NCI-H446 (cell line): ENCODE measurements around the gene HFE.
"Not testable (repeated sequence)": the region's sequence is repeated elsewhere in the genome, so short reads cannot be mapped to it uniquely, and the experiment has no call there.

Experiments
- DNase-seq, 2 experiments: peaks; one replicate each; lab custom pipeline; 2025; lab: John Stamatoyannopoulos, UW

HFE gene

DNA sequence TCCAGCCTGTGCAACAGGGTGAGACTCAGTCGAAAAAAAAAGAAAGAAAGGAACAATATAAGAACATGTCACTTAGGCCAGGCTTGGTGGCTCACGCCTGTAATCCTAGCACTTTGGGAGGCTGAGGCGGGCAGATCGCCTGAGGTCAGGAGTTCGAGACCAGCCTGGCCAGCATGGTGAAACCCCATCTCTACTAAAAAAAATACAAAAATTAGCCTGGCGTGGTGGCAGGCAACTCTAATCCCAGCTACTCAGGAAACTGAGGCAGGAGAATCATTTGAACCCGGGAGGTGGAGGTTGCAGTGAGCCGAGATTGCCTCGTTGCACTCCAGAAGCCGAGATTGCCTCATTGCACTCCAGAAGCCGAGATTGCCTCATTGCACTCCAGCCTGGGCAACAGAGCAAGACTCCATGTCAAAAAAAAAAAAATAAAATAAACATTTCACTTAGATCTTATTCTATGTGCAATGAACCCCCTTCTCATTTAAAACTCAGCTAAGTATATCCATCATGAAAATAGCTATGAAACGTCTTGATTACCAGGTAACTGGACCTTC is 28.7 kb upstream of the HFE start:
- DNase-seq, result not testable (repeated sequence)

- DNase-seq, result no peak
These were observed 27.3 kb upstream of the HFE start for GRCh38 chr6:26059941-26060340.

DNA sequence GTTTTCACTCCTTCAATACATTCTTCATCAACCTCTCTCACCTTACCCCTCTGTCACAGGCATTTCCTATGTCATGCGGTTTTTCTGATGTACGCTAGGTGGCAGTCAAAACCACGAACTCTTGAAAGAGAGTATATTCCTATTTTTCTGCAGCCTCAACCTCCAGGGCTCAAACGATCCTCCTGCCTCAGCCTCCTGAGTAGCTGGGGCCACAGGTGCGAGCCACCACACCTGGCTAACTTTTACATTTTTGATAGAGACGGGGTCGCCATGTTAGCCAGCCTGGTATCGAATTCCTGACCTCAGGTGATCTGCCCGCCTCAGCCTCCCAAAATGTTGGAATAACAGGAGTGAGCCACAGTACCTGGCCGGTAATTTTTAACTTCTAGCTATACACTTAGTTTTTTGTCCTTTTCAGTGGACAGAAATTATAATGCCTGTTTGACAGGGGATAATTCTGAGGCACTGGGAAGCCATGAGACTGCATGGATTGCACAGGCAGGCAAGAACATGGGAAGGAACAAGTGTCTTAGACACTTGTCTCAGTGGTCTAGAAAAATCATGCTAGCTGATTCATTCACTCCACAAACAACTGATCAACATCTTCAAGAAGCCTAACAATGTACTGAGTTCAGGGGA is 22.5 kb upstream of the HFE start:
- peak in 1 of 2 experiments; percentile 58 for DNase-seq

DNA sequence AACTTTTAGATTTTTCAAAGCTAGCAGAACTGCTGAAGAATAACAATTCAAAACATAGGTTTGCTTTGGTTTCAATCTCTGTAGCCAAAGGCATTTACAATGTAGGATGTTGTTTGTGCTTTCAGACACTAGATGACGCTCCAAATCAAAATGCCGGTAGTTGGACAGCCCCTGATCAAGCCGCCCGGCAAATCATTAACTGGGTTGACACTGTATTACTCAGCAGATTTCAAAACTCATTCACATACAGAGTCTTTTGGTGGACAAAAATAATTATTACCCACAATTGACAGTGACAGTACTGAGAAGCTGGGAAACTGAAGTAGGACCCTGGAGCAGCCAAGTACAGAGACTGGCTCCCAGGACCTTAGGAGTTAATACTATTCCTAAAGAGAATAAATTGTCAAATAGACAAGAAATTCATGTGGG is 21.3 kb upstream of the HFE start:
- peak; percentile 76 to 85 for DNase-seq

GRCh38 chr6:26067367-26067766 is 19.9 kb upstream of the HFE start:
- no peak for DNase-seq

- no peak for DNase-seq
These were observed 19.2 kb upstream of the HFE start for GRCh38 chr6:26068036-26068435.

DNA sequence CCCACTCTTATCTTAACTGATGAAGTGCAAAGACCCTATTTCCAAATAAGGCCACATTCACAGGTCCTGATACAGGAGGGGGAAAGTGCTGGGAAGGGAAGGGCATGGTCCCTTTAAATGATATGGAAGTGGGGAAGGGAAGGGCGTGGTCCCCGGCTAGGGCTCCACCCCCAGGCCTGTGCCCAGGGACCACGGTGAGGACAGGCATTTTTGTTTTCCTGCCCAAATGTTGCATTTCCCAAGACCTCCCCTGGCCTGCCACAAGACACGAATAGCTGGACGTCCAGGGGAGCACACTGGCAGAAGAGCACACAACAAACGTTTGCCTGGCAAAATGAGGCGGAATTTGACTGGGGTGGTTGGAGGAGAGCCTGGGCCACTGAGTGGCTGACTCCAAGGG is 16.1 kb upstream of the HFE start:
- peak in 1 of 2 experiments; percentile 4 for DNase-seq

DNA sequence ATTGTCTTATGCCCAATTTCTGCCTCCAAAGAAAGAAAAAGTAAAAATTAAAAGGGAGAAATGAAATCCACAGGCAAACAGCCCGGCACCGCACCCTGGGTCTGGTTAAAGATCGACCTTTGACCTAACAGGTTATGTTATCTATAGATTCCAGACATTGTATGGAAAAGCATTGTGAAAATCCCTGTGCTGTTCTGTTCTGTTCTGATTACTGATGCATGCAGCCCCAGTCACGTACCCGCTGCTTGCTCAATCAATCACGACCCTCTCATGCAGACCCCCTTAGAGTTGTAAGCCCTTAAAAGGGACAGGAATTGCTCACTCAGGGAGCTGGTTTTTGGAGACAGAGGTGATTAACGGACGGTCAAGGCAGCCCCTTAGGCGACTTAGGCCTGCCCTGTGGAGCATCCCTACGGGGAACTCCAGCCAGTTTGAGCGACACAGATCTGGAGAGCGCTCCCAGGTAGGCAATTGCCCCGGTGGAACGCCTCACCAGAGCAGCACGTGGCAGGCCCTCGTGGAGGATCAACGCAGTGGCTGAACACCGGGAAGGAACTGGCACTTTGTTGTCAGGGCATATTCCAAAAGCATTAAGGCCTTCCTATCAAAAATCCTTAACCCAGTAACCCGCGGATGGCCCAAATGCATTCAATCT is 12.0 kb upstream of the HFE start:
- no peak for DNase-seq

DNA sequence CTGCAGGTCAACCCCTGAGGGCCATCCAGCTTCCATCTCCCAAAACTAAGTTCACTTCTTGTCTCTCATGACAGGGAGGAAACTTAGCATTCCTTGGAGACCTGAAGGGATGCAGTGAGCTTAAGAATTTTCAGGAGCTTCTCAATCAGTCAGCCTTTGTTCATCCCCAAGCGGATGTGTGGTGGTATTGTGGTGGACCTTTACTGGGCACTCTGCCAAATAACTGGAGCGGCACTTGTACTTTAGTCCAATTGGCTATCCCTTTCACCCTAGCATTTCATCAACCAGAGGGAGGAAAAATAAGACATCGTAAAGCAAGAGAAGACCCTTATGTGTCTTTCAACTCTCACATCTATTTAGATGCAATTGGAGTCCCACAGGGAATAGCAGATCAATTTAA is 9.2 kb upstream of the HFE start:
- DNase-seq, result not testable (repeated sequence)

GRCh38 chr6:26081096-26081495 is 6.1 kb upstream of the HFE start:
- not testable (repeated sequence) for DNase-seq

- no peak for DNase-seq
These were observed 1.0 kb upstream of the HFE start for GRCh38 chr6:26086211-26086610.

- no peak for DNase-seq
These were observed 1.1 kb downstream of the HFE start for GRCh38 chr6:26088344-26088743.

GRCh38 chr6:26089272-26089671 is 2.0 kb downstream of the HFE start:
- DNase-seq, result no peak

GRCh38 chr6:26092443-26092842 is 5.2 kb downstream of the HFE start:
- no peak for DNase-seq

DNA sequence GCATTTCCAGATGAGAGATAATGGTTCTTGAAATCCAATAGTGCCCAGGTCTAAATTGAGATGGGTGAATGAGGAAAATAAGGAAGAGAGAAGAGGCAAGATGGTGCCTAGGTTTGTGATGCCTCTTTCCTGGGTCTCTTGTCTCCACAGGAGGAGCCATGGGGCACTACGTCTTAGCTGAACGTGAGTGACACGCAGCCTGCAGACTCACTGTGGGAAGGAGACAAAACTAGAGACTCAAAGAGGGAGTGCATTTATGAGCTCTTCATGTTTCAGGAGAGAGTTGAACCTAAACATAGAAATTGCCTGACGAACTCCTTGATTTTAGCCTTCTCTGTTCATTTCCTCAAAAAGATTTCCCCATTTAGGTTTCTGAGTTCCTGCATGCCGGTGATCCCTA is 6.8 kb downstream of the HFE start:
- no peak for DNase-seq

DNA sequence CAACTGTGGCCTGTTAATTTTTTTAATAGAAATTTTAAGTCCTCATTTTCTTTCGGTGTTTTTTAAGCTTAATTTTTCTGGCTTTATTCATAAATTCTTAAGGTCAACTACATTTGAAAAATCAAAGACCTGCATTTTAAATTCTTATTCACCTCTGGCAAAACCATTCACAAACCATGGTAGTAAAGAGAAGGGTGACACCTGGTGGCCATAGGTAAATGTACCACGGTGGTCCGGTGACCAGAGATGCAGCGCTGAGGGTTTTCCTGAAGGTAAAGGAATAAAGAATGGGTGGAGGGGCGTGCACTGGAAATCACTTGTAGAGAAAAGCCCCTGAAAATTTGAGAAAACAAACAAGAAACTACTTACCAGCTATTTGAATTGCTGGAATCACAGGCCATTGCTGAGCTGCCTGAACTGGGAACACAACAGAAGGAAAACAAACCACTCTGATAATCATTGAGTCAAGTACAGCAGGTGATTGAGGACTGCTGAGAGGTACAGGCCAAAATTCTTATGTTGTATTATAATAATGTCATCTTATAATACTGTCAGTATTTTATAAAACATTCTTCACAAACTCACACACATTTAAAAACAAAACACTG is 10.1 kb downstream of the HFE start:
- DNase-seq, result peak; percentile 33 to 74

GRCh38 chr6:26103141-26103769 is 16.0 kb downstream of the HFE start:
- DNase-seq, result no peak

- peak in 1 of 2 experiments; percentile 32 for DNase-seq
These were observed 16.7 kb downstream of the HFE start for GRCh38 chr6:26103770-26104456.

DNA sequence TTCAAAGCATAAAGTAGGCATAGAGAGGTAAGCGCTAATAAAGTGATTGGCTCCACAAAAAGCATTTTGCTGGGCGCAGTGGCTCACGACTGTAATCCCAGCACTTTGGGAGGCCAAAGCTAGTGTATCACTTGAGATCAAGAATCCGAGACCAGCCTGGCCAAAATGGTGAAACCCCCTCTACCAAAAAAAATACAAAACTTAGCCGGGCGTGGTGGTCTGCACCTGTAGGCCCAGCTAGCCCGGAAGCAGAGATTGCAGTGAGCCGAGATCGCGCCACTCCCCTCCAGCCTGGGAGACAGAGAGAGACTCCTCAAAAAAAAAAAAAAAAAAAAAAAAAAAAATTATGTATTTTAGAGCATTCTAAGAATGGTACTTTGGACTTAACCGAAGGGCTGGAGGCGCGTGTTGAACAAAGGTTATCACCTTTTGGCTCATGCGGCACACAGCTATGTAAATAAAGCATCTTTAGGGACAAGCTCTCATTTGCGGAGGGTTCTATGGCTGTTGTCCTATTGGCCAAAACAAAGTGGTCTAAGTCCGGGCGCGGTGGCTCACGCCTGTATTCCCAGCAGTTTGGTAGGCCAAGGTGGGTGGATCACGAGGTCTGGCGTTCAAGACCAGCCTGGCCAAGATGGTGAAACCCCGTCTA is 17.4 kb downstream of the HFE start:
- no peak for DNase-seq

- DNase-seq, result no peak
These were observed 18.0 kb downstream of the HFE start for GRCh38 chr6:26105109-26105730.

DNA sequence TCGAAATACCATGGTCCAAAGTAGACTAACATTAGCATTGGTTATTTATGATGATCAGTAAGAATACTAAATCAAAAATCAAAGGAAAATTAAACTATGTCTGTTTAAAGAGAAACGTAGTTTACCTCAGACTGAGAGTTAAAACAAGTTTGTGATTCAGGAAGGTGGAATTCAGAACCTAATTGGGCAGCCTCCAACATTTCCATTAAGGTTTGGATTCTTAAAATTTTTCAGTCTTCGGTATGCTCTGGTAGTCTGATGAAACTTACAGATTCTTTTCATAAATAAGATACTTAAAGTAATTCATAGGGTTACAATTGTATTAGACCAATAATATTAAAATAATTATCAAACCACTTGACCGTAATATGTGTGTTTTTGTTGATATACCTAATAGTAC is 18.6 kb downstream of the HFE start:
- DNase-seq, result no peak
